Neural cell (in vitro differentiated cells): ENCODE data around the gene SMO. TPM values are rescaled to one million over a fixed set of nuclear protein-coding genes. Genes with fewer than 3 reads are reported as not detected.
A peak's percentile ranks its signal among the peaks of the same experiment; 100 is the strongest.

ENCODE experiments used
- H2AFZ ChIP-seq: fragments of 200-600, 300-800 bp; sonication (generic), shearing (Covaris generic); 2 replicates; pipeline ENCODE4 v1.6.0; 2014; ENCODE audit warnings: low read depth, mild to moderate bottlenecking, antibody characterized with exemption, low read length, moderate library complexity
- H3F3A ChIP-seq: fragments of 200-600 bp; shearing (Covaris generic); 2 replicates; pipeline ENCODE4 v1.6.1; 2016; ENCODE audit warnings: mild to moderate bottlenecking, moderate library complexity, mixed read lengths, antibody characterized with exemption, low read length; ENCODE audit not compliant: insufficient read depth, poor library complexity, severe bottlenecking
- H3K27ac ChIP-seq: fragments of 200-600, 300-800 bp; sonication (generic), shearing (Covaris generic); 2 replicates; pipeline ENCODE4 v1.5.1; 2014; ENCODE audit warnings: mild to moderate bottlenecking, low read length, moderate library complexity
- H3K27me3 ChIP-seq: fragments of 300-800, 200-600 bp; sonication (generic), shearing (Covaris generic); 2 replicates; pipeline ENCODE4 v1.6.0; 2014; ENCODE audit warnings: mild to moderate bottlenecking, low read depth, low read length, moderate library complexity; ENCODE audit not compliant: insufficient read depth
- H3K36me3 ChIP-seq: fragments of 300-800, 200-600 bp; sonication (generic), shearing (Covaris generic); 2 replicates; pipeline ENCODE4 v1.5.1; 2014; ENCODE audit warnings: mild to moderate bottlenecking, antibody characterized with exemption, low read length, moderate library complexity; ENCODE audit not compliant: insufficient read depth
- H3K4me2 ChIP-seq: fragments of 300-800, 200-600 bp; sonication (generic), shearing (Covaris generic); 2 replicates; pipeline ENCODE4 v1.6.0; 2014; ENCODE audit warnings: mild to moderate bottlenecking, low read length
- H3K4me3 ChIP-seq: fragments of 300-800, 200-600 bp; sonication (generic), shearing (Covaris generic); 2 replicates; pipeline ENCODE4 v1.5.1; 2014; ENCODE audit warnings: mild to moderate bottlenecking, low read length, moderate library complexity
- H3K79me2 ChIP-seq: fragments of 200-600 bp; shearing (Covaris generic); replicated peaks from 2 replicates; pipeline ENCODE4 v1.6.0; 2014; ENCODE audit warnings: mild to moderate bottlenecking, low read length, moderate library complexity; ENCODE audit not compliant: insufficient read depth
- H3K9ac ChIP-seq: fragments of 300-800, 200-600 bp; sonication (generic), shearing (Covaris generic); 2 replicates; pipeline ENCODE4 v1.6.1; 2016; ENCODE audit warnings: mild to moderate bottlenecking, low read length, mixed read lengths
- H3K9me2 ChIP-seq: fragments of 200-600 bp; shearing (Covaris generic); 2 replicates; pipeline ENCODE4 v1.6.1; 2016; ENCODE audit warnings: mild to moderate bottlenecking, low read length, mixed read lengths; ENCODE audit not compliant: insufficient read depth
- H3K9me3 ChIP-seq: fragments of 200-600, 300-800 bp; sonication (generic), shearing (Covaris generic); 2 replicates; pipeline ENCODE4 v1.6.1; 2016; ENCODE audit warnings: mild to moderate bottlenecking, mixed run types, low read length, moderate library complexity, mixed read lengths
- H4K20me1 ChIP-seq: fragments of 200-600 bp; shearing (Covaris generic); 2 replicates; pipeline ENCODE4 v1.6.1; 2016; ENCODE audit warnings: mild to moderate bottlenecking, mixed run types; ENCODE audit not compliant: insufficient read depth
- CTCF ChIP-seq: fragments of 450-650 bp; IDR thresholded peaks from 2 replicates; pipeline ENCODE4 v1.5.1; 2014; ENCODE audit warnings: antibody characterized with exemption, mild to moderate bottlenecking, moderate library complexity; ENCODE audit not compliant: poor library complexity, severe bottlenecking
- EP300 ChIP-seq: fragments of 450-650 bp; conservative IDR thresholded peaks from 2 replicates; pipeline ENCODE4 v1.6.1; 2014; ENCODE audit warnings: antibody characterized with exemption, mild to moderate bottlenecking, moderate library complexity; ENCODE audit not compliant: poor library complexity, severe bottlenecking
- EZH2 ChIP-seq: fragments of 200-600, 300-800 bp; shearing (Covaris generic), sonication (generic); IDR thresholded peaks from 2 replicates; pipeline ENCODE4 v1.6.1; 2014; ENCODE audit warnings: antibody characterized with exemption, low read length, borderline replicate concordance, mild to moderate bottlenecking; ENCODE audit not compliant: insufficient read depth, poor library complexity, severe bottlenecking
- MXI1 ChIP-seq: fragments of 450-650 bp; conservative IDR thresholded peaks from 2 replicates; pipeline ENCODE4 v1.6.1; 2014; ENCODE audit warnings: antibody characterized with exemption, mild to moderate bottlenecking; ENCODE audit not compliant: poor library complexity, severe bottlenecking
- POLR2AphosphoS5 ChIP-seq: IDR thresholded peaks from 2 replicates; pipeline ENCODE4 v1.6.1; 2012
- RAD21 ChIP-seq: fragments of 450-650 bp; conservative IDR thresholded peaks from 2 replicates; pipeline ENCODE4 v1.6.1; 2014; ENCODE audit warnings: antibody characterized with exemption, mild to moderate bottlenecking, moderate library complexity
- REST ChIP-seq: IDR thresholded peaks from 2 replicates; pipeline ENCODE4 v1.6.1; 2012; ENCODE audit warnings: borderline replicate concordance
- SMC3 ChIP-seq: fragments of 450-650 bp; conservative IDR thresholded peaks from 2 replicates; pipeline ENCODE4 v1.6.1; 2014; ENCODE audit warnings: antibody characterized with exemption, mild to moderate bottlenecking, moderate library complexity; ENCODE audit not compliant: poor library complexity
- TAF1 ChIP-seq: IDR thresholded peaks from 2 replicates; pipeline ENCODE4 v1.6.1; 2012; ENCODE audit warnings: low read depth
- polyA plus RNA-seq: library from polyadenylated mRNA; depleted of rRNA; stranded (reverse); fragments of >200 nt; gene quantifications from 2 replicates; pipeline ENCODE4 v1.2.3, GENCODE V29; 2014

SMO gene
- polyA plus RNA-seq, 1 donor from 2014 or later: 8.8 TPM

GRCh38 chr7:129228633-129229032, 40.2 kb downstream of the SMO start:
- no peaks in the 10 kb centered on the region for H3K36me3 ChIP-seq
- H2AFZ ChIP-seq: no peak overlapping the region
- no peaks in the 10 kb centered on the region for H3K9me2 ChIP-seq
- H4K20me1 ChIP-seq: no peaks in the 10 kb centered on the region
- H3K27me3 ChIP-seq: no peaks in the 10 kb centered on the region
- no peak overlapping the region for H3K9ac ChIP-seq
- H3K9me3 ChIP-seq: no peaks in the 10 kb centered on the region
- no peak overlapping the region for H3K4me2 ChIP-seq
- peak overlapping the region; percentile 77 for H3K4me3 ChIP-seq
- TF ChIP-seq EZH2 (no peak), MXI1 (no peak), TAF1 (no peak), CTCF (no peak), REST (no peak), POLR2AphosphoS5 (no peak), EP300 (no peak), RAD21 (no peak), SMC3 (no peak)
- peaks cover 44% of the 10 kb centered on the region for H3K79me2 ChIP-seq
- H3F3A ChIP-seq: peaks cover 6% of the 10 kb centered on the region
- H3K27ac ChIP-seq: no peak overlapping the region

GRCh38 chr7:129231666-129232065, 43.2 kb downstream of the SMO start:
- H3K4me3 ChIP-seq: no peak overlapping the region
- no peak overlapping the region for H2AFZ ChIP-seq
- no peak overlapping the region for H3K4me2 ChIP-seq
- peaks cover 42% of the 10 kb centered on the region for H3K79me2 ChIP-seq
- no peaks in the 10 kb centered on the region for H3K36me3 ChIP-seq
- no peaks in the 10 kb centered on the region for H4K20me1 ChIP-seq
- TF ChIP-seq REST (no peak), SMC3 (no peak), CTCF (no peak), MXI1 (no peak), RAD21 (no peak), TAF1 (no peak)
- H3K9ac ChIP-seq: no peak overlapping the region
- H3K27ac ChIP-seq: no peak overlapping the region
- H3F3A ChIP-seq: no peaks in the 10 kb centered on the region
- H3K9me2 ChIP-seq: no peaks in the 10 kb centered on the region
- H3K9me3 ChIP-seq: no peaks in the 10 kb centered on the region
- no peaks in the 10 kb centered on the region for H3K27me3 ChIP-seq
